IMR-90 (cell line): ENCODE data around the gene TRIM27.

Experiments used
- CTCF ChIP-seq: conservative IDR thresholded peaks from 2 replicates; pipeline ENCODE4 v1.5.1; 2012; ENCODE audit warnings: mild to moderate bottlenecking, low read depth, low read length, improper control_type of control experiment
- ELK1 ChIP-seq: fragments of 150-350 bp; IDR thresholded peaks from 2 replicates; pipeline ENCODE4 v1.6.1; 2016; ENCODE audit warnings: low read depth, mild to moderate bottlenecking, low read length, moderate library complexity, borderline replicate concordance
- NFE2L2 ChIP-seq: fragments of 150-350 bp; IDR thresholded peaks from 2 replicates; pipeline ENCODE4 v1.6.1; 2016; ENCODE audit warnings: low read depth, mild to moderate bottlenecking, low read length
- POLR2A ChIP-seq: IDR thresholded peaks from 2 replicates; pipeline ENCODE4 v1.6.1; 2012; ENCODE audit warnings: mild to moderate bottlenecking, low read depth, low read length
- RAD21 ChIP-seq: IDR thresholded peaks from 2 replicates; pipeline ENCODE4 v1.6.1; 2012; ENCODE audit warnings: low read length, improper control_type of control experiment
- RFX5 ChIP-seq: IDR thresholded peaks from 2 replicates; pipeline ENCODE4 v1.8.0; 2012; ENCODE audit warnings: low read depth, mild to moderate bottlenecking, low read length, moderate library complexity

GRCh38 chr6:28927846-28928245 lies 4.1 kb upstream of the TRIM27 start:
- TF ChIP-seq CTCF, result no peak
- no peak for TF ChIP-seq POLR2A
- TF ChIP-seq NFE2L2, result no peak
- no peak for TF ChIP-seq RFX5
- TF ChIP-seq ELK1, result no peak
- TF ChIP-seq RAD21, result no peak
